SIG-M5 (cell line): ENCODE measurements around the gene MAPKAP1.

Experiments used
- DNase-seq: peaks from one replicate; lab custom pipeline; 2025; lab: John Stamatoyannopoulos, UW

The MAPKAP1 gene

GRCh38 chr9:125484350-125485282 is 222.4 kb downstream of the MAPKAP1 start:
- no peak for DNase-seq

GRCh38 chr9:125483697-125484096 is 223.3 kb downstream of the MAPKAP1 start:
- no peak for DNase-seq

GRCh38 chr9:125479846-125480615 is 227.0 kb downstream of the MAPKAP1 start:
- no peak for DNase-seq

- DNase-seq = no peak
Measured at GRCh38 chr9:125477089-125477544, 229.9 kb downstream of the MAPKAP1 start.

GRCh38 chr9:125476645-125477044 is 230.4 kb downstream of the MAPKAP1 start:
- DNase-seq = no peak

- no peak for DNase-seq
Measured at GRCh38 chr9:125475385-125475784, 231.6 kb downstream of the MAPKAP1 start.

GRCh38 chr9:125472926-125473701 is 233.9 kb downstream of the MAPKAP1 start:
- no peak for DNase-seq

- DNase-seq = no peak
Measured at GRCh38 chr9:125472562-125472925, 234.5 kb downstream of the MAPKAP1 start.

- no peak for DNase-seq
Measured at GRCh38 chr9:125470767-125471580, 236.0 kb downstream of the MAPKAP1 start.

GRCh38 chr9:125470189-125470588 is 236.8 kb downstream of the MAPKAP1 start:
- no peak for DNase-seq

- DNase-seq = no peak
Measured at GRCh38 chr9:125468646-125469045, 238.4 kb downstream of the MAPKAP1 start.

- DNase-seq = no peak
Measured at GRCh38 chr9:125467116-125467740, 239.8 kb downstream of the MAPKAP1 start.

- DNase-seq = no peak
Measured at GRCh38 chr9:125466411-125466810, 240.6 kb downstream of the MAPKAP1 start.

GRCh38 chr9:125464591-125465385 is 242.2 kb downstream of the MAPKAP1 start:
- DNase-seq = no peak

GRCh38 chr9:125463926-125464325 is 243.1 kb downstream of the MAPKAP1 start:
- DNase-seq = no peak

- no peak for DNase-seq
Measured at GRCh38 chr9:125462861-125463291, 244.1 kb downstream of the MAPKAP1 start.

- DNase-seq = no peak
Measured at GRCh38 chr9:125461636-125462190, 245.3 kb downstream of the MAPKAP1 start.

- no peak for DNase-seq
Measured at GRCh38 chr9:125460883-125461635, 245.9 kb downstream of the MAPKAP1 start.

GRCh38 chr9:125460346-125460745 is 246.7 kb downstream of the MAPKAP1 start:
- DNase-seq = no peak
